NCI-H1930 (cell line): ENCODE data around the gene MRPL37.
A peak's percentile ranks its signal among the peaks of the same experiment; 100 is the strongest.
"Not testable (repeated sequence)": the region's sequence is repeated elsewhere in the genome, so short reads cannot be mapped to it uniquely, and the experiment has no call there.

Source experiments
- DNase-seq, 2 experiments: peaks; one replicate each; lab custom pipeline; 2025; lab: John Stamatoyannopoulos, UW

MRPL37 gene

DNA sequence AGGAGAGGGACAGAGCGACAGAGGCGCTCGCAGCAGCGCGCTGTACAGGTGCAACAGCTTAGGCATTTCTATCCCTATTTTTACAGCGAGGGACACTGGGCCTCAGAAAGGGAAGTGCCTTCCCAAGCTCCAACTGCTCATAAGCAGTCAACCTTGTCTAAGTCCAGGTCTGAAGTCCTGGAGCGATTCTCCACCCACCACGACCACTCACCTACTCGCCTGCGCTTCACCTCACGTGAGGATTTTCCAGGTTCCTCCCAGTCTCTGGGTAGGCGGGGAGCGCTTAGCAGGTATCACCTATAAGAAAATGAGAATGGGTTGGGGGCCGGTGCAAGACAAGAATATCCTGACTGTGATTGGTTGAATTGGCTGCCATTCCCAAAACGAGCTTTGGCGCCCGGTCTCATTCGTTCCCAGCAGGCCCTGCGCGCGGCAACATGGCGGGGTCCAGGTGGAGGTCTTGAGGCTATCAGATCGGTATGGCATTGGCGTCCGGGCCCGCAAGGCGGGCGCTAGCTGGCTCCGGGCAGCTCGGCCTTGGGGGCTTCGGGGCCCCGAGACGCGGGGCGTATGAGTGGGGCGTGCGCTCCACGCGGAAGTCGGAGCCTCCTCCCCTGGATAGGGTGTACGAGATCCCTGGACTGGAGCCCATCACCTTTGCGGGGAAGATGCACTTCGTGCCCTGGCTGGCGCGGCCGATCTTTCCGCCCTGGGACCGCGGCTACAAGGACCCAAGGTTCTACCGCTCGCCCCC is at the start of gene MRPL37, which contains the start of gene CYB5RL:
Gene MRPL37, plus strand, starts transcription at position 403 of the 754 bp plus-strand sequence. Its CDS starts 77 bp downstream, at position 480.
Gene CYB5RL, minus strand, starts transcription at position 266 of the 754 bp plus-strand sequence. CDS start 4,414 bp downstream, outside the sequence.
- peak; percentile 93 to 94 for DNase-seq

GRCh38 chr1:54151013-54151412 is 49.0 kb upstream of the MRPL37 start:
- no peak for DNase-seq

GRCh38 chr1:54152696-54153095 is 47.3 kb upstream of the MRPL37 start, which contains the start of gene CDCP2:
CDCP2 (minus strand) TSS chr1:54153000; CDS start chr1:54152922, 78 bp downstream.
- DNase-seq = no peak

DNA sequence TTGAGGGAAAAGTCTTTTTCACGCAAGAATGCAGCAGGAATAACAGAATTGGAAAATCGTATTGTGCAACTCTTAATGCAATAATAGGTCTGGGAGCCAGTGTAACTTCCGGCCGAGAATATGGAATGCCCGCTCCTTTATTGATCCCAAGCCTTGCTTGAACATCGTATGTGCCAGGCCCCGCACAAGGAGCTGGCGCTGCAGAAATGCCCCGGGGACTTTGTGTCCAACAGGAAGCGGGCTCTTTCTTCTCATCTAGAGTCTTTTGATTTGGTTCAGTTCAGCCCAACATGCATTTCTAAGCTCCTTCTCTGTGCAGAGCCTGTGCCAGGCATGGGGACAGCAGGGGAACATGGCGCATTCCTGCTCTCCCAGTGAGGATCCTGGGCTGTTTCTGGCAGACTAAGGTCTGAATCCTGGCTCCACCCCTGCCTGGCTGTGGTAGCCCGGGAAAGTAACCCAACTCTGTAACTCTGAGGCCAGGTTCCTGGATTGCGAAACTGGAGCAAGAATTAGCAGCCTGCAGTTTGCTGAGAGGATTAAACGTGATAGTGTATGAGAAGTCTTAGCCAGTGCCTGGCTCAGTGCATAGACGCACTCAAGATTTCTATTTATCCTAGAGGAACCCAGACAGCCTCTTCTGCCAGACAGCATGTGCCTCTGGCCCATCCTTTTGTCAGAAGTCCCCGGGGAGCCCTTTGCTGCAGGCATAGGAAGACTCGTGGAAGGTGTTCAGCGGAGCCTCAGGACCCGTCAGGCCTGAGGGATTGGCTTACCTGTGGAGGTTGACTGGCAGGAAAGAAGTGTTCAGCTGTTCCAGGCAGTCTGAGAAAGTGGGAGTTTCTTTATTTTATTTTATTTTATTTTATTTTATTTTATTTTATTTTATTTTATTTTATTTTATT is 46.2 kb upstream of the MRPL37 start:
- no peak for DNase-seq

DNA sequence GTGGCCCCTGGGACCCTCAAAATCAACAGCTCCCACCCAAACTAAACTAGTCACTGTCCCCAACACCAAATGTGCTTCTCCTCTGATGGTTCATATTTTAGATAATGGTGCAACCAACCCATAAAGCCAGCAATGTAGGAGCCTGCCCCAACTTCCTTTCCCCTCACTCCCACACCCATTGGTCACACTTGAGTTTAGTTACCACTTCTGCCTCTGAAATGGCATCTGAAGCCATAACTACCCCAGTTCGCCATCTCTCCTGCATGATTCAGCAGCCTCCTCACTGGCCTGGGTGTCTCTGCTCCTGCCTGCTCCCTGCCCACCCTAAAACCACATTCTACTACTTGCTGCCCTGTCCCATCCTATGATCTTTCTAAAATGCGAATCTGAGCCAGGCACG is 43.8 kb upstream of the MRPL37 start:
- no peak for DNase-seq

GRCh38 chr1:54156986-54157385 is 43.0 kb upstream of the MRPL37 start:
- DNase-seq = no peak

DNA sequence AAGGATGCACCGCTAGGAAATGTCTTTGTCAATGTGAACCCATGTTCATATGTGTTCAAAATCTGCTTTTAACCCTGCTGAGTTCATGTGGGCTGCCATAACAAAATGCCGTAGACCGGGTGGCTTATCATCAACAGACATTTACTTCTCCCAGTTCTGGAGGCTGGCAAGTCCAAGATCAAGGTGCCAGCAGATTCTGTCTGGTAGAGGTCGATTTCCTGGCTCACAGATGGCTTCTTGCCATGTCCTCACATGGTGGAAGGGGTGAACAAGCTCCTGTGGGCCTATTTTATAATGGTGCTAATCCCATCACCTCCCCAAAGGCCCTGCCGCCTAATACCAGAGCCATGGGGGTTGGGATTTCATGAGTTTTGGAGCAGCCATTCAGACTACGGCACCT is 42.6 kb upstream of the MRPL37 start:
- no peak for DNase-seq

DNA sequence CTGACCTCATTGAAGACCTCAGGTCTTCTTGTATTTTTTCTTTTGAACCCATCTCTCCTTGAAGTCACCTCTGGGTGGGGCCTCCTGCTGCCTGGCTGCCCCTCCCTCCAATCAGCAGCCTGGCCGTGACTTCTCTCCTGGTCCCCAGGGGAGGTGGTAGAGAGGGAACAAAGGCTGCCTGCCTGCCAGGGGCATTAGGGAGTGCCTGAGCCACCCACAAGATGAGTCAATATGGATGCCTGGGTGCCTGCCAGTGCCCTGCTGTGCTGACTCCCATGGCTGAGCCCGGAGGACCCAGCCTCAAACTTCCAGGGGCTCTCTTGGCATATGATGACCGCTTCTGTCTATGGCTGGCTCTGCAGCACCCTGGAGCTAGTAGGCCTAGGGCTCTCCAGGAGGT is 41.9 kb upstream of the MRPL37 start:
- no peak for DNase-seq

DNA sequence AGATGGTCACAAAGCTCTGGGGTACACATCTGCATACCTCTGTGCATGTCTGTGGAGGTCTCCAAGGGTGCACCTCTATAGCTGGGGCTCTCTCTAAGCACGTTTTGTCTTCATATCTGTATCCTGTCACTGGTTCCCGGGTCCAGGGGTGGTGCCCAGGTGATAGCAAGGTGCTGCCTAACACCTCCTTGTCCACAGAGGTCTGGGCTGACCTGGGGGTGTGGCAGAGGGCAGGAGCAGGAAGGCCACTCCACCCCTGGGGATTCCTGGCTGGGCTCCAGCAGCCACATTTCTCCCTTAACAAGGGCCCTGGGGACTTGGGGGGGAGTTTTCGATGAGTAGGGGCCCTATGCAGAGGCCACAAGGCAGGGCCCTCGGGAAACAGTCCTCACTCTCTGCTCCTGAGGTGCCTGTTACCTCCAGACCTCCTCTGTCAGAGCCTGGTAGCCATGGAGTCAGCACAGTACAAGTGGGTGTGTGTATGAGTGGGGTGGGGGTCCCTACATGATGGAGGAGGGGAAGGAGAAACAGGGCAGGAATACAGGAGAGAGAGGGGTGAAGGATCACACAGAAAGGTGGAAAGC is 40.1 kb upstream of the MRPL37 start:
- no peak for DNase-seq

- DNase-seq = no peak
Observed at GRCh38 chr1:54160351-54160750, 39.6 kb upstream of the MRPL37 start.

- DNase-seq = no peak
Observed at GRCh38 chr1:54161495-54162168, 38.3 kb upstream of the MRPL37 start.

DNA sequence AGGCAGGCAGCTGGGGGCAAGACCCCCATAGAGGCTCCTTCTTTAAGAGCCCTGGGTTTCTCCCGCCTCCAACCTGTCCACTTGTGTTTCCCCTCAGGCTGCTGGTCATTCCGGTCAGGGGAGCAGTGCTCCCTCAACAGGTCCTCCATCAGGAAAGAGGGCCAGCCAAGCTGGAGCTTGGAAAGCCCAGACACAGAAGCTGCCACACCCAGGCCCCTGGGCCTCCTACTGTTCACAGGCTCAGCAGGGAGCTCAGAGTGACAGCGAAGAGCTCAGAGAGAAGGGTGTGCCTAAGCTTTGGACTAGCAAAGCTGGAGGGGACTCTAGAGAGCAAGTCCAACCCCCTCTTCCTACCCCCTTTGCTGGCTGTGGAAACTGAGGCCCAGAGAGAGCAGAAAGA is 36.9 kb upstream of the MRPL37 start:
- DNase-seq = no peak

- no peak for DNase-seq
Observed at GRCh38 chr1:54163573-54163972, 36.4 kb upstream of the MRPL37 start.

GRCh38 chr1:54165146-54165545 is 34.8 kb upstream of the MRPL37 start:
- DNase-seq = no peak

- DNase-seq = not testable (repeated sequence)
Observed at GRCh38 chr1:54166357-54166756, 33.6 kb upstream of the MRPL37 start.

GRCh38 chr1:54167422-54168139 is 32.4 kb upstream of the MRPL37 start:
- no peak for DNase-seq

GRCh38 chr1:54168206-54168965 is 31.6 kb upstream of the MRPL37 start:
- no peak for DNase-seq

GRCh38 chr1:54169068-54169467 is 30.9 kb upstream of the MRPL37 start:
- no peak for DNase-seq

DNA sequence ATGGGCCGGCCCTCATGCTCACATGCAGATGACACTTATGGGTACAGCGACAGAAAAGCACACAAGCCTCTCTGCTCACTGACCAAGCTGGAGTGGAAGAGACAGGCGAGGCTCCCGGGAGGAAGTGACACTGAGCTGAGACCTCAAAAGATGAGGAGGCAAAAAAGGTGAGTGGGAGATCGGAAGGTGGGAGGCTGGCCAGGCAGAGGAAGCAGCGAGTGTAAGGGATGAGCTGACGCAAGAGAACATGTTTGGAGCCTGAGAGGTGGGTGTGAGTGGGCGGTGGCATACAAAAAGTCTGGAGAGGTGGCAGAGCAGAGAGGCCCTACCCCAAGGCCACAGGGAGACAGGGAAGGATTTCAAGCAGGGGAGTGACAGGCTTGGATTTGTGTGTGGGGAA is 29.0 kb upstream of the MRPL37 start:
- DNase-seq = no peak

DNA sequence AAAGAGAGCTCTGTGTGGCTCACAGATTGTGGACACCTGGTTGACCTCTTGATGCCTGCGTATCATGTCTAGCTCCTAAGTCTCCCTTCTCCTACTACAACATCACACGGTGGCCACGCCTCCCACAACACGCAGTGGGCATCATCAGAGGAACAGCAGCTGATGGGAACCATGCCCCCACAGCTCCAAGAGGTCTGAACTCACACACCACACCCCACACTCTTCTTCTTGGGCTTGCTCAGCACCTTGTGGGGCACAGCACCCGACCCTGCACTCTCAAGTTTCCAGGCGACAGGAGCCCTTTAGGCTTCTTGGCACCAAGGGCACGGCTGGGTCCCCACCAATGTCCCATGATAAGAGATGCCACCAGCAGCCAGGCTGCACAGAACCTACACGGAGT is 28.4 kb upstream of the MRPL37 start:
- DNase-seq = no peak
